ENCODE data around the gene RASA3. TPM values are rescaled to one million over a fixed set of nuclear protein-coding genes. Genes with fewer than 3 reads are reported as not detected.
A peak's percentile ranks its signal among the peaks of the same experiment; 100 is the strongest.

Gene RASA3
- total RNA-seq, 1 experiment from 2014 or later, result 0.95 TPM

DNA sequence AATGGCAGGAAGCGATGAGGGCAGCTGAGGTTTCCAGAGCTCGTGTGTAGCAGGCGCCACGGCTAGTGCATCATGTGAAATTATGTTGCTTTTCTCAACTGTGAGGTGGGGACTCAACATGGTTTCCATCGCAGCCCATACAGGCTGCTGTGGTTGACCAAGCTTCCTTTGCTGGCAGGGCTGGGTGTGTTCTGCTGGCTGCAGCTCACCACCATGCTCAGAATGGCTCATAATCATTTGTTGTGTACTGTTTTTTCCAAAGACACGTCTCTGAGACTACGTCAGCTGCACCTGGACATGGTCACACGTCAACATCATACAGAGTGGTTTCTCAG, 16.1 kb upstream of the RASA3 start:
- TF ChIP-seq, protein P1, sequence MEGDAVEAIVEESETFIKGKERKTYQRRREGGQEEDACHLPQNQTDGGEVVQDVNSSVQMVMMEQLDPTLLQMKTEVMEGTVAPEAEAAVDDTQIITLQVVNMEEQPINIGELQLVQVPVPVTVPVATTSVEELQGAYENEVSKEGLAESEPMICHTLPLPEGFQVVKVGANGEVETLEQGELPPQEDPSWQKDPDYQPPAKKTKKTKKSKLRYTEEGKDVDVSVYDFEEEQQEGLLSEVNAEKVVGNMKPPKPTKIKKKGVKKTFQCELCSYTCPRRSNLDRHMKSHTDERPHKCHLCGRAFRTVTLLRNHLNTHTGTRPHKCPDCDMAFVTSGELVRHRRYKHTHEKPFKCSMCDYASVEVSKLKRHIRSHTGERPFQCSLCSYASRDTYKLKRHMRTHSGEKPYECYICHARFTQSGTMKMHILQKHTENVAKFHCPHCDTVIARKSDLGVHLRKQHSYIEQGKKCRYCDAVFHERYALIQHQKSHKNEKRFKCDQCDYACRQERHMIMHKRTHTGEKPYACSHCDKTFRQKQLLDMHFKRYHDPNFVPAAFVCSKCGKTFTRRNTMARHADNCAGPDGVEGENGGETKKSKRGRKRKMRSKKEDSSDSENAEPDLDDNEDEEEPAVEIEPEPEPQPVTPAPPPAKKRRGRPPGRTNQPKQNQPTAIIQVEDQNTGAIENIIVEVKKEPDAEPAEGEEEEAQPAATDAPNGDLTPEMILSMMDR (IDR thresholded peaks at IDR 0.05; ENCODE audit: insufficient read depth in 1 of 2, low read depth in 1 of 2, low read length in 1 of 2, severe bottlenecking in 1 of 2, unreplicated experiment in 1 of 2), result no peak
- Mint-ChIP-seq H3K27ac (ENCODE audit: unreplicated experiment) (no peak overlapping the region), H3K36me3 (ENCODE audit: insufficient read depth, unreplicated experiment) (no peaks in the 10 kb centered on the region), H3K9me3 (ENCODE audit: unreplicated experiment) (peaks cover 5% of the 10 kb centered on the region), H3K27me3 (ENCODE audit: insufficient read depth, unreplicated experiment) (peaks cover 6% of the 10 kb centered on the region), H3K4me1 (ENCODE audit: low read depth, unreplicated experiment) (no peaks in the 10 kb centered on the region), H3K4me3 (ENCODE audit: unreplicated experiment) (no peak overlapping the region)
- BruUV-seq (replicated peaks), result no TSS peak
- H3K36me3 ChIP-seq (ENCODE audit: control insufficient read depth, insufficient read depth, low read length), result no peaks in the 10 kb centered on the region
- intact Hi-C loops (cut with micrococcal nuclease; ENCODE audit: unreplicated experiment), result no loop called here
- H3K27me3 ChIP-seq (replicated peaks; ENCODE audit: control insufficient read depth, insufficient read depth, low read length), result no peaks in the 10 kb centered on the region
- DNase-seq, result no peak
- ChIA-PET POLR2A (no interaction called here), CTCF (no interaction called here)
- H3K4me1 ChIP-seq, result no peaks in the 10 kb centered on the region
- no peaks in the 10 kb centered on the region for H3K9me3 ChIP-seq
- no peak overlapping the region for H3K4me3 ChIP-seq (ENCODE audit: low read depth, low read length)

DNA sequence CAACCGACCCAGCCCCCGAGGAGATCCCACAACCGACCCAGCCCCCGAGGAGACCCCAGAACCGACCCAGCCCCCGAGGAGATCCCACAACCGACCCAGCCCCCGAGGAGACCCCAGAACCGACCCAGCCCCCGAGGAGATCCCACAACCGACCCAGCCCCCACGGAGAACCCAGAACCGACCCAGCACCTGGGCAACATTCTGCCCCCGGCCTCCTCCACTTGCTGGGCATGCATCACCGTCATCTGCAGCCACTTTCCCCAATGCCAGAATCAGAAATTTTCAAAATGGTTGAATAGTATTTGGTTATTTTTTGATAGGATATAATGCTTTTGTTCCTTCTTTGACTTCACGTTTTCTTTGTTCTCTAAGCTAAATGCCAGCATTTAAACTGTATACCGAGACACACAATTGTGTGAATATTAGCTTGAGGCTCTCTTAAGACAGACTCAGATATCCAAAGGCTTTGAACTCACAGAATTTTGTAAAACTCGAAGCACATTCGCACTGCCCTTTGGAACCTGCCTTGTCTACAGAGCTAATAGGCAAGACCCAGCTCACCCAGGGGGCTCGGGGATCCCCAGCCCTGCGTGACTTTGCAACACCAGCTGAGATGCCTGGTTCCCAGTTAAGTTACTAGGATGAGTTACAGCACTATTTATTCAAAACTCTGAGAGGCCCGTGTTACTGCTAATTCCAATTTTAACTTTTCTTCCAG, 15.5 kb upstream of the RASA3 start:
- Mint-ChIP-seq H3K4me1 (ENCODE audit: low read depth, unreplicated experiment) (no peaks in the 10 kb centered on the region), H3K27ac (ENCODE audit: unreplicated experiment) (no peak overlapping the region), H3K9me3 (ENCODE audit: unreplicated experiment) (no peaks in the 10 kb centered on the region), H3K27me3 (ENCODE audit: insufficient read depth, unreplicated experiment) (peaks cover 3% of the 10 kb centered on the region), H3K4me3 (ENCODE audit: unreplicated experiment) (no peak overlapping the region), H3K36me3 (ENCODE audit: insufficient read depth, unreplicated experiment) (no peaks in the 10 kb centered on the region)
- intact Hi-C loops (cut with micrococcal nuclease; ENCODE audit: unreplicated experiment), result no loop called here
- ChIA-PET CTCF (interaction anchor here (0.5 kb wide), 1 partner anchor 389 kb away, joined by 6 read pairs; no protein-coding TSS in a partner anchor), POLR2A (no interaction called here)
- Histone ChIP-seq H3K9me3 (no peaks in the 10 kb centered on the region), H3K4me3 (ENCODE audit: low read depth, low read length) (no peak overlapping the region), H3K4me1 (no peaks in the 10 kb centered on the region), H3K36me3 (ENCODE audit: control insufficient read depth, insufficient read depth, low read length) (no peaks in the 10 kb centered on the region), H3K27me3 (replicated peaks; ENCODE audit: control insufficient read depth, insufficient read depth, low read length) (no peaks in the 10 kb centered on the region)
- no peak for DNase-seq
- BruUV-seq (replicated peaks), result no TSS peak
- TF ChIP-seq, protein P1 (IDR thresholded peaks at IDR 0.05; ENCODE audit: insufficient read depth in 1 of 2, low read depth in 1 of 2, low read length in 1 of 2, severe bottlenecking in 1 of 2, unreplicated experiment in 1 of 2), result no peak

DNA sequence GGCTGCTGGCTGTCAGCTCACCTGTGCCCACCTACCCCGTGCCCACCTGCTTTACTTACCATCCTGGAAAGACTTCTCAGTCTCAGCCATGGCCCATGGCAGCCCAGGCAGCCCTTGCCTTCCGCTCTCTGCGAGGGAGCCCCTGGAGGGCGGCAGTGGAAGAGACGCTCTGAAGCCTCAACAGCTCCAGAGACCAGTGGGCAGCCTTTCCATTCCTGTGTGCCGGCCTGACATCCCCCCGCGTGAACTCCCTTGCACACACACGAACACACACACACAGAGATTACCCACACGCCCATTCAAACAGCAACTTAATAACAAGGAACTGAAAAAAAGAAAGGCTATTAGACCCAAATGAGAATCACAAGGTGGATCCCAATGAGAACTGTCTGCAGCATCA, 14.2 kb upstream of the RASA3 start:
- TF ChIP-seq, protein P1 (IDR thresholded peaks at IDR 0.05; ENCODE audit: insufficient read depth in 1 of 2, low read depth in 1 of 2, low read length in 1 of 2, severe bottlenecking in 1 of 2, unreplicated experiment in 1 of 2), result peak in 1 of 2 experiments; percentile 37
- no TSS peak for BruUV-seq (replicated peaks)
- H3K36me3 Mint-ChIP-seq (ENCODE audit: insufficient read depth, unreplicated experiment), result no peaks in the 10 kb centered on the region
- no peaks in the 10 kb centered on the region for H3K9me3 Mint-ChIP-seq (ENCODE audit: unreplicated experiment)
- Histone ChIP-seq H3K27me3 (replicated peaks; ENCODE audit: control insufficient read depth, insufficient read depth, low read length) (no peaks in the 10 kb centered on the region), H3K4me3 (ENCODE audit: low read depth, low read length) (no peak overlapping the region), H3K36me3 (ENCODE audit: control insufficient read depth, insufficient read depth, low read length) (no peaks in the 10 kb centered on the region), H3K4me1 (no peaks in the 10 kb centered on the region), H3K9me3 (no peaks in the 10 kb centered on the region)
- no peak overlapping the region for H3K4me3 Mint-ChIP-seq (ENCODE audit: unreplicated experiment)
- DNase-seq, result peak; percentile 28 to 32
- intact Hi-C loops (cut with micrococcal nuclease; ENCODE audit: unreplicated experiment), result no loop called here
- ChIA-PET CTCF (no interaction called here), POLR2A (interaction anchor here (0.6 kb wide), 1 partner anchor 80 kb away, joined by 4 read pairs; no protein-coding TSS in a partner anchor)
- H3K4me1 Mint-ChIP-seq (ENCODE audit: low read depth, unreplicated experiment), result no peaks in the 10 kb centered on the region
- H3K27ac Mint-ChIP-seq (ENCODE audit: unreplicated experiment), result no peak overlapping the region
- peaks cover 3% of the 10 kb centered on the region for H3K27me3 Mint-ChIP-seq (ENCODE audit: insufficient read depth, unreplicated experiment)
